Neural progenitor cell (in vitro differentiated cells): ENCODE data around the gene VPS37B. TPM values are rescaled to one million over a fixed set of nuclear protein-coding genes. Genes with fewer than 3 reads are reported as not detected.

Experiments used
- DNase-seq: peaks from one replicate; pipeline ENCODE4 v3.0.0-alpha.2; 2016; ENCODE audit warnings: low spot score
- H2AFZ ChIP-seq: fragments of 200-600 bp; sonication (generic); replicated peaks from 2 replicates; pipeline ENCODE4 v1.6.1; 2016; ENCODE audit warnings: antibody characterized with exemption
- H3F3A ChIP-seq: fragments of 200-600 bp; sonication (generic); 2 replicates; pipeline ENCODE4 v1.6.1; 2016; ENCODE audit warnings: antibody characterized with exemption, low read depth
- H3K27ac ChIP-seq: fragments of 200-600 bp; sonication (generic); 2 replicates; pipeline ENCODE4 v1.5.1; 2016; ENCODE audit warnings: mild to moderate bottlenecking
- H3K27me3 ChIP-seq: fragments of 200-600 bp; sonication (generic); 2 replicates; pipeline ENCODE4 v1.6.1; 2016; ENCODE audit warnings: mild to moderate bottlenecking, moderate library complexity
- H3K36me3 ChIP-seq: fragments of 200-600 bp; sonication (generic); 2 replicates; pipeline ENCODE4 v1.5.1; 2016
- H3K4me1 ChIP-seq: fragments of 200-600 bp; sonication (generic); 2 replicates; pipeline ENCODE4 v1.6.1; 2016; ENCODE audit warnings: mixed run types
- H3K4me2 ChIP-seq: fragments of 200-600 bp; sonication (generic); 2 replicates; pipeline ENCODE4 v1.6.1; 2016
- H3K4me3 ChIP-seq: fragments of 200-600 bp; sonication (generic); 2 replicates; pipeline ENCODE4 v1.5.1; 2016
- H3K79me2 ChIP-seq: fragments of 200-600 bp; sonication (generic); 2 replicates; pipeline ENCODE4 v1.6.1; 2016; ENCODE audit warnings: low read depth
- H3K9ac ChIP-seq: fragments of 200-600 bp; sonication (generic); 2 replicates; pipeline ENCODE4 v1.6.1; 2016
- H3K9me3 ChIP-seq: fragments of 200-600 bp; sonication (generic); 2 replicates; pipeline ENCODE4 v1.5.1; 2016; ENCODE audit warnings: low read depth
- H4K20me1 ChIP-seq: fragments of 200-600 bp; sonication (generic); 2 replicates; pipeline ENCODE4 v1.6.1; 2016; ENCODE audit warnings: low read depth
- H3K27ac Mint-ChIP-seq: 3 replicates; pipeline ENCODE4 v1.8.0; 2021; ENCODE audit warnings: mixed read lengths
- H3K27me3 Mint-ChIP-seq: 2 replicates; pipeline ENCODE4 v1.8.0; 2022; ENCODE audit warnings: low read depth, mild to moderate bottlenecking, inconsistent platforms, moderate library complexity, mixed read lengths; ENCODE audit not compliant: insufficient read depth
- H3K36me3 Mint-ChIP-seq: 3 replicates; pipeline ENCODE4 v1.8.0; 2021; ENCODE audit warnings: mixed read lengths
- H3K4me1 Mint-ChIP-seq: 3 replicates; pipeline ENCODE4 v1.8.0; 2021; ENCODE audit warnings: mixed read lengths
- H3K4me3 Mint-ChIP-seq: 3 replicates; pipeline ENCODE4 v1.8.0; 2021; ENCODE audit warnings: mild to moderate bottlenecking, moderate library complexity, mixed read lengths
- H3K9me3 Mint-ChIP-seq: 3 replicates; pipeline ENCODE4 v1.8.0; 2020; ENCODE audit warnings: mixed read lengths
- CTCF ChIP-seq: fragments of 200-600 bp; sonication (generic); IDR thresholded peaks from 2 replicates; pipeline ENCODE4 v1.5.1; 2017; ENCODE audit warnings: antibody characterized with exemption, mild to moderate bottlenecking
- EZH2 ChIP-seq: fragments of 200-600 bp; sonication (generic); IDR thresholded peaks from 2 replicates; pipeline ENCODE4 v1.6.1; 2017; ENCODE audit warnings: antibody characterized with exemption, mild to moderate bottlenecking, moderate library complexity
- EZH2phosphoT487 ChIP-seq: fragments of 200-600 bp; sonication (generic); IDR thresholded peaks from 2 replicates; pipeline ENCODE4 v1.6.1; 2017; ENCODE audit warnings: antibody characterized with exemption
- total RNA-seq: library from RNA; depleted of rRNA; stranded (reverse); fragments of >200 nt; gene quantifications from 2 replicates; pipeline ENCODE4 v1.2.3, GENCODE V29; 2015; ENCODE audit warnings: low replicate concordance

The VPS37B gene
- total RNA-seq, 1 donor from 2014 or later: 19.4 TPM

GRCh38 chr12:122823429-122823828 lies 72.5 kb downstream of the VPS37B start:
- H4K20me1 ChIP-seq: no peaks in the 10 kb centered on the region
- H3K4me3 Mint-ChIP-seq: no peak overlapping the region

GRCh38 chr12:122820838-122821271 lies 75.1 kb downstream of the VPS37B start:
- Histone ChIP-seq H3K79me2 (no peaks in the 10 kb centered on the region), H3K27ac (no peak overlapping the region), H3F3A (no peaks in the 10 kb centered on the region), H2AFZ (no peak overlapping the region), H3K9ac (no peak overlapping the region), H3K9me3 (no peaks in the 10 kb centered on the region), H3K27me3 (peaks cover 4% of the 10 kb centered on the region), H3K4me2 (no peak overlapping the region), H3K36me3 (no peaks in the 10 kb centered on the region), H3K4me3 (no peak overlapping the region), H4K20me1 (no peaks in the 10 kb centered on the region), H3K4me1 (no peaks in the 10 kb centered on the region)
- Mint-ChIP-seq H3K4me1 (peaks cover 10% of the 10 kb centered on the region), H3K4me3 (no peak overlapping the region), H3K36me3 (no peaks in the 10 kb centered on the region), H3K27ac (peak overlapping the region; percentile 78), H3K27me3 (peaks cover 5% of the 10 kb centered on the region), H3K9me3 (no peaks in the 10 kb centered on the region)
- DNase-seq: no peak
- TF ChIP-seq EZH2: no peak
- no peak for TF ChIP-seq CTCF

More at GRCh38 chr12:122823429-122823828, 72.5 kb downstream of the VPS37B start:
- DNase-seq: no peak
- H3K36me3 ChIP-seq: no peaks in the 10 kb centered on the region
- TF ChIP-seq EZH2: no peak
- no peak for TF ChIP-seq EZH2phosphoT487
- TF ChIP-seq CTCF: no peak
- H3K79me2 ChIP-seq: no peaks in the 10 kb centered on the region
- H3K36me3 Mint-ChIP-seq: no peaks in the 10 kb centered on the region
- no peak overlapping the region for H3K4me2 ChIP-seq
- H3K4me3 ChIP-seq: no peak overlapping the region
- H2AFZ ChIP-seq: no peak overlapping the region
- H3K4me1 ChIP-seq: peaks cover 13% of the 10 kb centered on the region
- no peaks in the 10 kb centered on the region for H3K9me3 Mint-ChIP-seq
- H3K27me3 Mint-ChIP-seq: peaks cover 5% of the 10 kb centered on the region
- peaks cover 24% of the 10 kb centered on the region for H3K4me1 Mint-ChIP-seq
- no peak overlapping the region for H3K27ac Mint-ChIP-seq
- H3F3A ChIP-seq: no peaks in the 10 kb centered on the region
- H3K9ac ChIP-seq: no peak overlapping the region
- H3K27ac ChIP-seq: no peak overlapping the region
- H3K27me3 ChIP-seq: peaks cover 27% of the 10 kb centered on the region
- H3K9me3 ChIP-seq: no peaks in the 10 kb centered on the region

GRCh38 chr12:122820138-122820537 lies 75.8 kb downstream of the VPS37B start:
- Mint-ChIP-seq H3K4me3 (no peak overlapping the region), H3K36me3 (no peaks in the 10 kb centered on the region), H3K27ac (no peak overlapping the region), H3K27me3 (peaks cover 5% of the 10 kb centered on the region), H3K4me1 (peaks cover 10% of the 10 kb centered on the region), H3K9me3 (no peaks in the 10 kb centered on the region)
- Histone ChIP-seq H3F3A (no peaks in the 10 kb centered on the region), H3K9me3 (no peaks in the 10 kb centered on the region), H3K36me3 (no peaks in the 10 kb centered on the region), H3K79me2 (no peaks in the 10 kb centered on the region), H4K20me1 (no peaks in the 10 kb centered on the region), H3K4me3 (no peak overlapping the region), H3K4me2 (no peak overlapping the region), H3K9ac (no peak overlapping the region), H2AFZ (no peak overlapping the region), H3K27ac (no peak overlapping the region), H3K4me1 (no peaks in the 10 kb centered on the region), H3K27me3 (no peaks in the 10 kb centered on the region)
- TF ChIP-seq EZH2: no peak
- no peak for TF ChIP-seq EZH2phosphoT487
- TF ChIP-seq CTCF: no peak
- no peak for DNase-seq
